K562 (cell line): ENCODE measurements around the gene NUP188.

Experiments
- CEBPB ChIP-seq: fragments of 450-650 bp; IDR thresholded peaks from 2 replicates; pipeline ENCODE4 v1.6.1; 2016; ENCODE audit warnings: missing genetic modification characterization, missing compliant biosample characterization
- CREB3 ChIP-seq: fragments of 450-650 bp; conservative IDR thresholded peaks from 2 replicates; pipeline ENCODE4 v1.6.1; 2016; ENCODE audit warnings: missing genetic modification characterization, low read depth, mild to moderate bottlenecking, missing compliant biosample characterization, moderate library complexity
- CREM ChIP-seq: IDR thresholded peaks from 2 replicates; pipeline ENCODE4 v1.6.1; 2014; ENCODE audit warnings: antibody characterized with exemption, low read depth
- CTCF ChIP-seq, 3 experiments: IDR thresholded peaks in 2 of 3; conservative IDR thresholded peaks in 1 of 3; 2 replicates each; pipeline ENCODE4 v1.5.1; 2011 to 2012; ENCODE audit warnings: low read length in 3 of 3, mild to moderate bottlenecking in 3 of 3, control low read depth in 2 of 3, improper control_type of control experiment in 1 of 3, inconsistent platforms in 1 of 3, low read depth in 1 of 3, mixed read lengths in 1 of 3, moderate library complexity in 1 of 3; ENCODE audit not compliant: insufficient read depth in 2 of 3
- EZH2 ChIP-seq: IDR thresholded peaks from 2 replicates; pipeline ENCODE4 v1.6.1; 2012; ENCODE audit warnings: low read depth, mild to moderate bottlenecking, inconsistent platforms, low read length, borderline replicate concordance
- GABPB2 ChIP-seq: fragments of 250-450 bp; sonication (Bioruptor Pico); conservative IDR thresholded peaks from 2 replicates; pipeline ENCODE4 v1.5.1; 2021; ENCODE audit warnings: mild to moderate bottlenecking
- PHF21A ChIP-seq: fragments of 450-650 bp; IDR thresholded peaks from 2 replicates; pipeline ENCODE4 v1.6.1; 2017; ENCODE audit warnings: low read depth, borderline replicate concordance
- RERE ChIP-seq: sonication (generic); formaldehyde crosslinking; IDR thresholded peaks from 2 replicates; pipeline ENCODE4 v1.8.0; 2023; ENCODE audit warnings: missing genetic modification reagents, mild to moderate bottlenecking, borderline replicate concordance
- YY1 ChIP-seq, 3 experiments: IDR thresholded peaks; 2 replicates each; pipeline ENCODE4 v1.6.1; 2011; ENCODE audit warnings: low read length in 2 of 3, mild to moderate bottlenecking in 2 of 3, moderate library complexity in 2 of 3, borderline replicate concordance in 1 of 3, control low read depth in 1 of 3, low read depth in 1 of 3; ENCODE audit not compliant: insufficient read depth in 3 of 3, insufficient replicate concordance in 2 of 3, control insufficient read depth in 1 of 3, insufficient read length in 1 of 3; ENCODE audit errors: extremely low read depth in 1 of 3
- TF ChIP-seq, protein P1 (sequence below), 2 experiments: fragments of 450-650 bp; IDR thresholded peaks; 2 replicates each; pipeline ENCODE4 v1.6.1; 2016; ENCODE audit warnings: mild to moderate bottlenecking in 2 of 2, borderline replicate concordance in 1 of 2, low read depth in 1 of 2, moderate library complexity in 1 of 2

GRCh38 chr9:129012893-129013448 lies 65.5 kb downstream of the NUP188 start:
- TF ChIP-seq PHF21A (no peak), CTCF (IDR thresholded peaks at IDR 0.05 in 2 of 3, conservative IDR thresholded peaks at IDR 0.05 in 1 of 3; ENCODE audit: insufficient read depth in 2 of 3, low read depth in 1 of 3, low read length in 3 of 3) (no peak), CEBPB (no peak), CREM (no peak), EZH2 (no peak), GABPB2 (no peak), YY1 (IDR thresholded peaks at IDR 0.05; ENCODE audit: borderline replicate concordance in 1 of 3, control insufficient read depth in 1 of 3, extremely low read depth in 1 of 3, insufficient read depth in 3 of 3, insufficient read length in 1 of 3, insufficient replicate concordance in 2 of 3, low read depth in 1 of 3, low read length in 2 of 3) (no peak), RERE (CRISPR knock-in tag) (no peak), CREB3 (tag) (no peak)
- TF ChIP-seq, protein P1, sequence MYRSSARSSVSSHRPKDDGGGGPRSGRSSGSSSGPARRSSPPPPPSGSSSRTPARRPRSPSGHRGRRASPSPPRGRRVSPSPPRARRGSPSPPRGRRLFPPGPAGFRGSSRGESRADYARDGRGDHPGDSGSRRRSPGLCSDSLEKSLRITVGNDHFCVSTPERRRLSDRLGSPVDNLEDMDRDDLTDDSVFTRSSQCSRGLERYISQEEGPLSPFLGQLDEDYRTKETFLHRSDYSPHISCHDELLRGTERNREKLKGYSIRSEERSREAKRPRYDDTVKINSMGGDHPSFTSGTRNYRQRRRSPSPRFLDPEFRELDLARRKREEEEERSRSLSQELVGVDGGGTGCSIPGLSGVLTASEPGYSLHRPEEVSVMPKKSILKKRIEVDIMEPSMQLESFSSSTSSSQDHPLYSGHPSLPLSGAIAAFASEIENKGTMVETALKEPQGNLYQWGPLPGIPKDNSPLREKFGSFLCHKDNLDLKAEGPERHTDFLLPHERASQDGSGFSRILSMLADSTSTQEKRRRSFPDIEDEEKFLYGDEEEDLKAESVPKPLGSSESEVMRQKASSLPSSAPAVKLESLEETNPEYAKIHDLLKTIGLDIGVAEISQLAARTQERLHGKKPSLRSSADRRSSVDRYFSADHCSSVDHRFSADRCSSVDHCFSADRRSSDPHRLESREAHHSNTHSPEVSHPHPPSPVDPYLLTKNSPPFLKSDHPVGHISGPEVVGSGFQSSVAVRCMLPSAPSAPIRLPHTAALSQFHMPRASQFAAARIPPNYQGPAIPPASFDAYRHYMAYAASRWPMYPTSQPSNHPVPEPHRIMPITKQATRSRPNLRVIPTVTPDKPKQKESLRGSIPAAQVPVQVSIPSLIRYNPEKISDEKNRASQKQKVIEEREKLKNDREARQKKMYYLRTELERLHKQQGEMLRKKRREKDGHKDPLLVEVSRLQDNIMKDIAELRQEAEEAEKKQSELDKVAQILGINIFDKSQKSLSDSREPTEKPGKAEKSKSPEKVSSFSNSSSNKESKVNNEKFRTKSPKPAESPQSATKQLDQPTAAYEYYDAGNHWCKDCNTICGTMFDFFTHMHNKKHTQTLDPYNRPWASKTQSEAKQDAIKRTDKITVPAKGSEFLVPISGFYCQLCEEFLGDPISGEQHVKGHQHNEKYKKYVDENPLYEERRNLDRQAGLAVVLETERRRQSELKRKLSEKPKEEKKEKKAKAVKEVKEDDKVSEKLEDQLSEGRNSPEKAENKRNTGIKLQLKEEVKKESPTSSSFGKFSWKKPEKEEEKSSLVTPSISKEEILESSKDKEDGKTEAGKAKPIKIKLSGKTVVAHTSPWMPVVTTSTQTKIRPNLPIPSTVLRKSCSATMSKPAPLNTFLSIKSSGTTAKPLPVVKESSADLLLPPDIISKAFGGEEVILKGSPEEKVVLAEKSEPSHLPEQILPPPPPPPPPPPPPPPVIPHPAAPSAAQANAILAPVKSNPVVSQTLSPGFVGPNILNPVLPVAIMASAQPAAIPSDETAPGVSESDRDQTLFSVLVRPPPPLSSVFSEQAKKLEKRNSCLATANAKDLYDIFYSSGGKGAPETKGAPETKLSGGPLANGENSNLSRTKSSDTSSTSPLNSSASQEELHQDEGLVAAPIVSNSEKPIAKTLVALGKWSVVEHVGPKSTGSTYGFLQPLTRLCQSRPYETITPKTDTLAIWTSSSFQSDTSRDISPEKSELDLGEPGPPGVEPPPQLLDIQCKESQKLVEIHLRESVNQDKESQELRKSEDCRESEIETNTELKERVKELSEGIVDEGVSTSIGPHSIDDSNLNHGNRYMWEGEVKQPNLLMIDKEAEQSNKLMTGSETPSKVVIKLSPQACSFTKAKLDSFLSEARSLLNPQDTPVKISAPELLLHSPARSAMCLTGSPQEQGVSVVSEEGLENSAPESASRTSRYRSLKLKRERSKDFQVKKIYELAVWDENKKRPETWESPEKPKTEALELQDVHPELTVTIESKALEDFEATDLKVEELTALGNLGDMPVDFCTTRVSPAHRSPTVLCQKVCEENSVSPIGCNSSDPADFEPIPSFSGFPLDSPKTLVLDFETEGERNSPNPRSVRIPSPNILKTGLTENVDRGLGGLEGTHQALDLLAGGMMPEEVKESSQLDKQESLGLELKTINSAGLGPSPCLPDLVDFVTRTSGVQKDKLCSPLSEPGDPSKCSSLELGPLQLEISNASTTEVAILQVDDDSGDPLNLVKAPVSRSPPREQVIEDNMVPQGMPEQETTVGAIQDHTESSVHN (IDR thresholded peaks at IDR 0.05; ENCODE audit: borderline replicate concordance in 1 of 2, low read depth in 1 of 2), result no peak
